Inflammatory macrophage treated with lipopolysaccharide for 1 hour (primary cell): ENCODE results near the gene GALNT7.

Source experiments
- DNase-seq, 2 donors: peaks; one replicate each; pipeline ENCODE4 v3.0.0-alpha.2; 2020 to 2022

GALNT7 gene

DNA sequence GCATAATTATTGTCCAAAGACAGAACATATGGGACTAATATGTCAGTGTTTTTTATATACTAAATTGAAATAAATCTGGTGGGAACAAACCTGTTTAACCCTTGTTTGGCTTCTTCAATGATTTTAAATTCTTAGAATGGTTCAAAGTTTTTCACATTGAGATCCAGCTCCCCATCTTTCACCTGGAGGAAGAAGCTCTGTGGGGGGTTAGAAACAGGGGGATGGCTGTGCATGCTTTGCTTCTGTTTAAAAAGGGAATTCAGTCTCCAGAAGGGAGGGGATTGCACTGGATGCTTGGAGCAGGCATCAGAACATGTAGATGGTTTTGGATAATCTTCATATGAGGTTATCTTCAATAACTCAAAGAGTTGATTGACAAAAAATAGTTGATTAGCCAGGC lies 72.1 kb downstream of the GALNT7 start:
- DNase-seq, result no peak

DNA sequence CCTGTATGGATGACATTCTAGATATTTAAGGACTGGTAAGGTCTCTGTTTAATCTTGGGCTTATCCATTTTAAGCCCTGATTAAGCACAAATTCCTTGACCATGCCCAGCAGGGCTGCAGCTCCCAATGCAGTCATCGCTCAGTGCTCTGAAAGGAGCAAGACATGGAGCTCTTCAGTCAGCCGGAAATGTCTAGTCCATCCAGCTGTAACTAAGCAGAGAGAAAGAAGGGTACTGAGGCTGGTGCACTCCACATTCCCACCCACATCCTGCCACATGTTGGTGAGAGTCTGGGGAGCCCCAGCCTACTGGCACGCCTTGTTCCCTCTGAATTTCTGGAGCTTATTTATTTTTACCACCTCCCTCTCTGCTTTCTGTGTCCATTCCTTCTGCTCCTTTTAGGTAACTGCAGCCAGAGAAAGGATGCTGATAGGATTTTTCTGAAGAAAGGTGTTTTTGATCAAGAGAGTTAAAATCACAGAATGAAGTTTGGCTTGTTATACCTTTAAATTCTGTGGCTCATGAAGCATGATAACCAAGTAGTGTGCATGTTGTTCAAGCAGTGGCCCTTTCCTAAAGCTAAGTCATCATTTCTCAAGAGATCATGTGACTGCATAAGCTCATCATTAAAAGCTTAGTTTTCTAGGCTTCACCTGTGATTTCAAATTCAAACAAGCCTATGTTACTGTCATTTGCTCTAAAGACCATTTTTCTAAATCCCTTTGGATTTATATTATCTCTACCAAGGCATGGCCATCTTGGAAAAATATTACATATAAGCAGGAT lies 74.0 kb downstream of the GALNT7 start:
- no peak for DNase-seq

DNA sequence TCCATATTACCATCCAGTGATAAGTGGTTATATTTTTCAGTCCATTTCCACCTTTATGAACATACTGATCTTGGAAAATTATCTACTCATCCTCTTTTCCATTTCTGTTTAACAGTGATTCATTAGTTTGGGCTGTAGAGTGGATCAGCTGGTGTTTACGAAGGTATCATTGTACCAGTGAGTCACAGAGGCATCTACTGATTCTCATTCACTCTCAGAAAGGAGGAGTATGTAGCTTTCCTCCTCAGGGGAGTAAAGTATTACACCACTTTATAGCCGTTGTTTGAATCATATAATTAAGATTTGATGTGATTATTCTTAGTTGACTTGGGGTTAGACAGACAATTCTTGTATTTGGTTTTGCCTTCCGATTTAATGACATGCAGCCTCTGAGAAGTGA lies 74.7 kb downstream of the GALNT7 start:
- DNase-seq, result no peak

DNA sequence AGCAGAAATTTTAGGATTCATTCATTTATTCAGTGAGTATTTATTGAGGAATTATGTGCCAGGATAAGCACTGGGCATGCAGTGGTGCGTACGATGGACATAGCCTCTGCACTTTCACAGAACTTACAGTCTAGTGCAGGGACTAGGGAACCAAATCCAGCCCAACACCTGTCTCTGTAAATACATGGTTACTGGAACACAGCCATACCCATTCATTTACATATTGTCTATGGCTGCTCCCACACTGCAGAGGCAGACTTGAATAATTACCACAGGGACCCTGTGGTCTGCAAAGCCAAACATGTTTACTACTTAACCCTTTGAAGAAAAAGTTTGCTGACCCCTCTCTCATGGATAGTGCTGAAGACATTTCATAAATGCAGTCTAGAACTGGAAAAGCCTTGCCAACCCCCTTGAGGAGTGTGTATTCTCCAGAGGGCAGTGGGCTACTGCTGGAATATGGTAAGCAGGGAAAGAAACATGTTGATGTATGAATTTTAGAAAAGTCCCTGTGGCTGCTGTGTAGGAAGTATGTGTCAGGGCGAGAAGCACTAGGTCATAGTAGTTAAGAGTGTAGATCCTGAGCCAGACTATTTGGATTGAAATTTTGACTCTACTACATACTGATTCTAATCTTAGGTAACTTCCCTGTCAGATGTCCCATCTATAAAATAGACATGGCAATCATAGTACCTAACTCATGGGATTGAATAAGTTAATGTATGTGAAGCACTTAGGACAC lies 75.5 kb downstream of the GALNT7 start:
- no peak for DNase-seq

DNA sequence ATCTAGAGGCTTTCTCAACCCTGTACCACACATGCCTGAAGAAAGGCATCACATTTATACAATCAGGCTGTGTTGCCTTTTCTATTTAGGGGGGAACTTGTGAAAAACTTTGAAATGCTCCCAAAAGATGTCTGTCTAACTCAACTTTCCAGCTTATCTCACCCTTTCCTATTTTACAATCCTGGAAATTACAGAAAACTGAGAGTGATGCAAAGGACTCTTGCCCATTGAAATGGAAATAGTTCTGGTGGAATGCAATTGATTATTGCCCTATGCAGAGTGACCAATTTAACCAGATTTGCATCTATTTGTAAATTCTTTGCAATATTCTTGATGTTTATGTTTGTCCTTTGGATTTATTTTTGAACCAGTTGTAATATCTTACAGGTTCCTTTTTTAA lies 77.3 kb downstream of the GALNT7 start:
- DNase-seq, result peak; percentile 66 to 72

DNA sequence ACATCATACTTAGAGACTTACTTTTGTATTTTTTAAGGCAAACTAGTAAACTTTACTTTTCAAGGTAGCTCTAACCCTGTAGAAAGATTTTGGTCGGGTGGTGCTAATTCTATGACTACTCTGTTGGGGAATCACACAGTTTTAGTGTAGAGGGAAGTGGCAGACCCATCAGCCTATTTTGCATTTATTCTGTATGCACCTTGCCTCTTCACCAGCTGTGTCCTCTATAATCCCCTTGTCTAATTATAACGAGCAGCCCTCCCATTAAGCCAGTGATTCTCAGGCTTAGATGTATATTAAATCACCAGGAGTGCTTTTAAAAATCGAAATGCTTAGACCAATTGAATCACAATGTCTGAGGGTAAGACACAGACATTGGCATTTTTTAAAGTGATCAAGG lies 78.1 kb downstream of the GALNT7 start:
- DNase-seq, result no peak

DNA sequence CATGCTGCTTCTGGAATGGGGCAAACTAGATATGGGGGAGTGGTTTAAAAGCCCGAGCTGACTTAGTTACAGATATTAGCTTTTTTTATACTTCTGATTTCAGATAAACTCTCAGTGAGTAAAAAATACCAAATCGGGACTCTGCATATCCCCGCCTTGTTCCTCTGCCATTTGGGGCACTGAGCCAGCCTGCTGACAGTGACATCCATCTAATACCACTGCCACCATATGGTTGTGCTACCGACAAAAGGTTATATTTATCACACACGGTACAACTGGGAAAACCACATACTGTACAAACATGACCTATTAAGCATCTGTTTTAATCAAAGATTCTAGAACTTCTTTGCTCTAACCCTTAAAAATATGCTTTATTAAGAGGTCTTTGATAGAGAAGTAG lies 78.7 kb downstream of the GALNT7 start:
- DNase-seq, result no peak

DNA sequence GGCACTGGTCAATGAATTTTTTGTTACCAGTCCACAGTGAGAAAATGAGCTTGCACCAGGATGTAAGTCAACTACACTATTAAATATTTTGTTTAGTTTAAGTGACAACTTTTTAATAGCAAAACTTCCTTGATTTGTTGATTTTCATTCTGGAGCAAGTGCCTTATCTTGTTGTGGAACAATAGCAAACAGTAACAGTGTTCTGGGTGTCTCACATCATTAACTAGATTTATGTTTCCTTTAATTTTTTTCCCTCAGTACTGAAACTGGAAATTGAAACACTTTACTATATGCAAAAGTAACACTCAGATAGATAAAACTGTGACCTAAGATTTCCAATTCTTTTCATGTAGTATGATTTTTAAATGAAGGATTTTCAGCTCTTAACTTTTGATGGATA lies 80.1 kb downstream of the GALNT7 start:
- DNase-seq, result no peak

DNA sequence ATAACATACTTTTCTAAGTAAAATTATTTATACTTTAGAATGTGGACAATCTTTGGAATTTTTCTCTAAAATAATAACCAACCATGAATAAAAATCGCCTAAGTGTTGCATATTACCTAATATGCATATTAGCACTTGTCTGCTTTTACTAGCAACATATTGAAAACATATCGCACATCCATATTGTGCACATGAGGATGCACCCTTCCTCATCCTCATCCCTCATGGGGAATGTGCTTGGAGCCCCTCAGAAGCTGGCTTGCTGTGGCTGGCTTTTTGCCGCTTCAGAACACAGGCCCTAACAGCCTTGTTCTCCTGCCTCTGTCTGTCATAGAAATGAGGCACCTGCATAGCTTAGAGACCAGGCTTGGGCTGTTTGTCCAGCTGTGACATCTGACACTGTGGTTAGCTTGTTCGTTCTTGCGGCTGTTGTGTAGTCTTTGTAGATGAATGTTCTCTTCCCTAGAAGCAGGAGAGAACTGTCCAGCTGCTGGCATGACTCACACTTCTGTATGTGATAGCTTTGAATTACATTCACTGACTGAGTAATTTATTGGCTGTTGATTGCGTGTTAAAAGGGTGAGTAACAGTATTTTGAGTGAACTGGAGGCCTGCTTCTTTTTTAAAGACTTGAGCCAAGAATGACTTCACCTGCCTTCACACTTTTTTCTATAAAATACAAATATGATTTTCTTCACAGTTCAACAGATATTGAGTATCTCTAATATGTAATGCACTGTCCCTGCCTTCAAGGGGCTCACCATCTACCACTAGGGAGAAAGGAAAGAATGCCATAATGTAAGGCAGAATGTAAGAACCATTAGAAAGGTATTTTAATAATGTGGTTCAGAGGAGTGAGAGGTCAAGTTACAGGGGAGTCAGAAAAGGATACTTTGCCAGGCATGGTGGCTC lies 83.7 kb downstream of the GALNT7 start:
- peak; percentile 49 to 76 for DNase-seq

DNA sequence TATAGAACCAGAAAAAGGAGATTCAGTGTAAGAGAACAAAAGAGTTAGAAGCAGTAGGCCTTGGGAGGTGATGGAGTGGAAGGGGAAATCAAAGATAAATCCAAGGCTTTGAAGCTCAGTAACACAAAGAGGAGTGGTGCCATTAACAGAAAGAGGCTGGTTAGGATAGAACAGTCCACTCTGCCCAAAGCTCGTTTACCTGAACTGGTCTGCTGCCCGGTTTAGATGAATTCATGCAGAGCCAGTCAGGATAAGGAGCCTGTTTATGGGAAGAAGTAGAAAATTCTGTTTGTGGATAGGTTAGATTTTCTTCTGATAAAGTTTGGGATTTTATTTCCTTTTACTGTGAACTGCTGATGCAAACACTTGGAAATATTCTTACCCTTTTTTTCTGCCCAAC lies 85.0 kb downstream of the GALNT7 start:
- DNase-seq, result no peak

DNA sequence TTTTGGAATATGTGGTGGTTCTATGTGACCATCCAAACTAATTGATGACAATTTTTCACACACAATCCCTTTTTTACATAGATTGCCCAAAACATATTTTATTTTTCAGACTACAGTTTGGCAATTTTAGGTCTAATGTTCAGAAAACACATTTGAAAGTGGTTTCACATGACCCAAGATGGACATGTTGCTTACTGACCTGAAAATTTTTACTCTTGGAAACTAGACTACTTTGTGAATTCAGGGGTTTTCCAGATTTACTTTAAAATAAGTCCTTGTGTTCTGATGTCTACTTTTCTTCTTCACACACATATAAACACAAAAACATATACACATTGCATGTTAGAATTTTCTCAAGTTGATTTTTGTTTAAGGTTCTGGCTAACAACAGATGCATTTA lies 86.0 kb downstream of the GALNT7 start:
- no peak for DNase-seq

DNA sequence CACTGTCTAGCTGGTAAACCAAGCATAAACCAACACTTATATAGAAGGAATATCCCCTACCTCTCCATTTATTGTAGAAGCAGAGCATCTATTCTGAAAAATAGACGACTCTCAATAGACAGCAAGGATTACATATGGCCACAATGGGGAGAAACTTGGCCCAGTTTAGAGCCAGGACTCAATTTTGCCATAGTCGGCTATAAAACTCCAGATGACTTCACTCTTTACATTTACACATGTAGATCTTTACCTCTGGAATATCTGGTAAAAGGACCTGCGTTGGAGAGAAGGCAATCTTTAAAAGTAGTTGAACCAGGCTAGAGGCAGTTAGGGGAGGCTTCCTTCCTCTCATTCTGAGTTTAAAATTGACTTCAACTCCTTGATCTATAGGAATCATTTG lies 88.2 kb downstream of the GALNT7 start:
- DNase-seq, result no peak

DNA sequence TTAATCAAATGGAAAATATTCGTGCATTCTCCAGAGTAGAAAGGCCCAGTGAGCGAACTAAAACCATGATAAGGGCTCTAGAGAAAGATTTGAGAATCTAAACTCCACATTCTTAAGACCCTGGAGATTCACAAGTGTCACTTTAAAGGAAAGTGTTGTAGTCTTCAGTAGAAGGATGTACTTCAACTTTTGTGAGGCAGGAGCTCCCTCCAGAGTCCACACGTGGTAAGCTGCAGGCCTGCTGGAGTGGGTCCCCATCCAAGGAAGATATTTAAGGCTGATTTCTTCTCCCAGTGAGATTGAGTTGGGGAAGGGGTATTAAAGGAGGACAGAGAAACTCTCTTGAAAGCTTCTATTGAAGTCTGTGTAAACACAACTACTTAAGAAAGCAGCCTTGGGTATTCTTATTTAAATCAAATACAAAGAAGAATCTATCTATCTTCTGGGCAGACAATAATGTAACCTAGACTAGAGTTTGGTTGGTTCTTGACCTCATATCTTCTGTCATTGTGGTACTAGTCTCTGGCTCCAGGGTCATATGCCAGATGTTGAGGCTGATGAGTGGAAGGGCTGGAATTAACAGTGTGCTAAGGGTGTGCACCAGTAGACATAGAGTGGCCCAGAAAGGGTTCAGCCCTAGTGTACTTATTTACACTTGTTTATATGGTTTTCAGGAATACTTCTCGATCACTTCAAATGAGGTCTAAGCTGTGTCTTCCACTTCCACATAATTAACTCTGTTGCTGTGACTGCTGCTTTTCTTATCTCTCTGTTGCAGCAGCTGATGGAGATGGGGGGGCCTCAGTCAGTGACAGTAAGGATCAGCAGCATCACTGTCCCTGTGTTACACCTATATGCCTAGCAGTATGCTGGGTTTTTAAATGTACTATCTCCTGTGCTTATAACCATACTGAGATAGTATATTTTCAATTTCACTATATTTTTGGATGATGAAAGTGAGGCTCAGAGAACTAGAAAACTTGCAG lies 89.4 kb downstream of the GALNT7 start:
- DNase-seq, result peak; percentile 45 to 74

DNA sequence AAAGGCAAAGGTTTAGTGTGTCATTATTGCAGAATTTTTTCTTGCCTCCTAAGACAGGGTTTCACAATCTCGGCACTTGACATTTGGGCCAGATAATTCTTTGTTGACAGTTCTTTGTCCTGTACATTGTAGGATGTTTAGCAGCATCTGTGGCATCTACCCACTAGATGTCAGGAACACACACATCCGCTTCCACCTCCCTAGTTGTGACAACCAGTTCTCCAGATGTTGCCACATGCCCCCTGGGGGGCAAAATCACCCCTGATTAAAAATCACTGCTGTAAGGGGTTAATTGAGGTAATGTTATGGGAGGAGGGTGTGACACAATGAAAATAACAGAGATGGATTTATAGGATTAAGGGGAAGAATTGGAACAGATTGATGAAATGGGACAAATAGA lies 90.3 kb downstream of the GALNT7 start:
- DNase-seq, result no peak

DNA sequence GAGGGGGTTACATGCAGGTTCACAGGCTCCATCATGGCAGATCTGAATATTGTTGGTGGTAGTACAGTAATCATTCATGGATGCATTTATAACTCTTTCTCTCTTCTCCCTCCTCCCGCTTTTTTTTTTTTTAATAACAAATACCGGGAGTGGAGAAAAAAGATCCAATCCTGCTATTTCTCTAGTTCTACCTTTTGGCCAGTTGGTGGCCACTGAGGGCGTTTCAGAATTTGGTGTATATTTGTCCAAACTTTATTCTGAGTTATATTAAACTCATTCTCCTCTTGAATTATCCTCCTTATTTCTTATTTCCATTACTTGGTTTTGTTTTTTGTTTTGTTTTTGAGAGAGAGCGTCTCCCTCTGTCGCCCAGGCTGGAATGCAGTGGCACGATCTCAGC lies 90.7 kb downstream of the GALNT7 start:
- DNase-seq, result no peak

DNA sequence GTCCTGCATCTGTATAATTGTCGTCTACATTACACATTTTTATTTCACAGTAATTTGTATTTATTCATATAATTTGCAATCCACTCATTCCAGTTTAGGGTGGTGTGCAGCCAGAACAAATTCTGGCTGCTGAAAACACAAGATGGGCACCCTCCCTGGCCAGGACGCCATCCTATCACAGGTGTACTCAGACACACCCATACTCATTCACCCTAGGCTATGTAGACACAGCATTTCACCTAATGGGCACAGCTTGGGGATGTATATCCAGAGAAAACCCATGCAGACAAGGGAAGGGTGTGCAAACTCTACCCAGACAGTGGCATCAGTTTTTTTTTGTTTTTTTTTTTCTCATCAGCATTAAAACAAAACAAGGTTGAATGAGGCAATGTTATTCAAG lies 92.4 kb downstream of the GALNT7 start:
- no peak for DNase-seq

DNA sequence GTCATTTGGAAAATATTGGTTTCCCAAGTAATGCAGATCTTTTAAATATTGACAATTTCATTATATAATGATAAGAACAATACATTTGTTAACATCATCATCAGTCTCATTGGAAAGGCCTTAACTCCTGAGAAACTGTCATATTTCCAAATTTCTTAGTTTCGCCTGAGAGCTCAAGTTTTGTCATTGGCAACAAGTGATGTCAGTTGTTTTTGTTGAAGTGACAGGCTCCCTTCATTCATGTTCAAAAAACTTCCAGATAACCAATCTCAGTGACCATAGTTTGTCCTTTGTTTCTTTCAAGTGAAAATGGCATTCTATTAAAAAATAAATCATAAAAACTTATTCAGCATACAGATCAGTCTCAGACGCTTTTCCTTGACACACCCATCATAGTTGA lies 93.8 kb downstream of the GALNT7 start:
- no peak for DNase-seq

DNA sequence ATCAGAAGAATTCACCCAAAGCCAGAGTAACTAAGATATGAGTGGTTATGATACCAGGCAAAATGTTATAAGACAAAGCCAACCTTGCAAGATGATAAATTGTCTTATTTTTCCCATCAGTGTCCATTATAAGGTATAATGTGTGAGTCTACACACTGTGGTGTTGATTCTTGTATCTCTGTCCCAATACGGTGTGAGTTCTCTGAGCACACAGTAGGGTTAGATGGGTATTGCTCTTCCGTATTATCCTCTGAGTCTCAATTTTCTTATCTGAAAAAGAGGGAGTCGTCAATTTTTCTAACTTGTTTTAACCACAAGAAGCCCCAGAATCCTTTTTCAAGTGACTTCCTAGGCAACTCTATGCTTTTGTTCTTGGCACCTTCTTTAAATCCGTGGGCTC lies 95.6 kb downstream of the GALNT7 start:
- no peak for DNase-seq

DNA sequence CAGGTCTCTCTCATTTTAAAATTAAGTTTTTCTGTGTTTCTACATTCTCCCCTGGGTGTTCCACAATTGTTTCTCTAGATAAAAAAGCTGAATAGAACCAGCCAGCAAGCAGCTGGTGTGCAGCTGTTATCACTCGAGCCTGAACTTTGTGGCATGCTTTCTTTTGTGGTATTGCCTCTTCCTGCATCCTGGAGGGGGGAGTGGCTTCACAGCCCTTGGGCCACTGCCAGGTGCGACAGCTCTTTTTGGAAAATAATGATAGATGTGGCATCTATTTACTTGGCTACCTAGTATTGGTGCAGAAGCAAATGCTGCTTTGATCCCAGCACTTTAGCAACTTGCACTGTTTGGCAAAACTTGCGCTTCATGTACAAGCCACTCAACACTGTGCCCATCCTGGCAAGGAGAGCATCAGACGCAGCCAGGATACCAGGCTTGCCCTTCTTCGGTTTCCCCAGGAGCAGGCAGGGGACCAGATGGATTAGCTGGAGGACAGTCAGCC lies 96.1 kb downstream of the GALNT7 start:
- no peak for DNase-seq

DNA sequence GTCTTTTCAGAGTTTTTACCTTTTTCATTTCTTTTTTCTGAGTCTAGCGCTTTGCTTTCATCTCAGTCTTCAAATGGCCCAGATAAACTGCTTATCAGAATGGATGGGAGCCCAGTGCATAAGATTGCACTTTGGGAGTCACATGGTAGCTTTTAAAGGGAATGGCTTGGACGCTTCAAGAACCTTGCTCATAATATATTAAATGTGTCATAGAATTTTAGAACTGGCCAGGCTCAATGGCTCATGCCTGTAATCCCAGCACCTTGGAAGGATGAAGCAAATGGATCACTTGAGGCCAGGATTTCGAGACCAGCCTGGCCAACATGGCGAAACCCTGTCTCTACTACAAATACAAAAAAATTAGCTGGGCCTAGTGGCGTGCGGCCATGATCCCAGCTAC lies 97.1 kb downstream of the GALNT7 start:
- DNase-seq, result no peak

DNA sequence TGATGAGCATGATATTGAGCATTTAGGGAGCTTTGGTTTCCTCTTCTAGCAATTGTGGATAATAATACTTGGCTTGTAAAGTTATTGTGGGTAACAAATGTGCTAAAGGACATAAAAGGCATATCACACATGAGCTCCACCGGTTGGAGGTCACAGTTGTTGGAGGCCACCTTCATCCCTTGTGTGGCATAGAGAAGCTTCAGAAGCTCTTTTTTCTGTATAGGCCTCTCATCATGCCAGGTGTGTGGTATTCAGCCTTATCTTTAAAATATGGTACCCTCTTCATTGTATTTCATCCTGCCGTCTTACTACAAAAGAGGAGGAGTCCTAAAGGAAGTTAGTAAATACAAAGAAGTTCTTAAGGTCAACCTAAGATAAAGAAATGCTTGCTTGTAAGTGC lies 99.1 kb downstream of the GALNT7 start:
- no peak for DNase-seq

DNA sequence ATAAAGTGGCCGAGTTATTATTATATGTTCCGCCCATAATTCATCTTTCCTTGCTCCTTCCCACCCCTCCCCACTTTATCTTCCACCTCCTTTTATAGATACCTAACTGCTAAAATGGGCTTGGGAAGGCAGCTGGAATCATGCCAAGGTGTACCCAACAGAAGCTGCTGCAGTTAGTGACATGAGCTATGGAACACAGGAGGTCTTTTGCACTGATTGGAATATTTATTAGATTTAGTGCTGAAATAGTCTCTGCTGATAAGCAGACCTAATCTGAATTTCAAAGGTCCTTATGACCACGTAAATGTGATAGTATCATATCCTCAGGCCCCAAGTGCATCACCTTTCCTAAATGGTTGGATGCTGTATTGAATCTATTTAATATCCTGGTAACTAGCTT lies 100.7 kb downstream of the GALNT7 start:
- no peak for DNase-seq
